Lower leg skin (tissue), 3 donors: ENCODE data around the gene SF3B2.

Source experiments
- CTCF ChIP-seq, 3 donors: fragments of 450-650 bp; IDR thresholded peaks; one replicate each; pipeline ENCODE4 v1.5.1; 2016; ENCODE audit warnings: antibody characterized with exemption in 3 of 3, mild to moderate bottlenecking in 3 of 3, moderate library complexity in 2 of 3
- POLR2A ChIP-seq, 2 donors: fragments of 450-650 bp; IDR thresholded peaks; one replicate each; pipeline ENCODE4 v1.6.1; 2016 to 2017; ENCODE audit warnings: antibody characterized with exemption in 2 of 2, mild to moderate bottlenecking in 1 of 2, moderate library complexity in 1 of 2

DNA sequence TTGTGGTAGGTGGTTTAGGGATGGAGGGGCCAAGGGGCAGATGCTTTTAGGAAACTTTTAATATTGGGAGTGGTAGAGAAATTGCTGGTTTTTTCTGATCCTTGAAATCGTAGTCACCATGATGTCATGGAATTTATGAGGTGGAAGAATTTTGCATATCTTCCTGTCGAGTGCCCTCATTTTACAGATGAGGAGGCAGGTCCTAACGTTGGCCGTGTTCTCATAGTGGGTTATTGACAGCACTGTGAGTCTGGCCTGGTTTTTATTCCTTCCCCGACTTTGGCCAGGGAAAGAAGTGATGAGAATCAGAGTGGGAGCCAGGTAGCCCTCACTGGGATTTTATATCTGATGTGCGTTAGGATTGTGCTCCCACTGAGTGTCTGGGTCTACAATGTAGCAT, 9.1 kb downstream of the SF3B2 start:
- no peak for TF ChIP-seq POLR2A (IDR thresholded peaks at IDR 0.05)
- no peak for TF ChIP-seq CTCF (IDR thresholded peaks at IDR 0.05)
